HAP-1 (cell line): ENCODE results near the gene LYST.

ENCODE experiments used
- DNase-seq, 2 experiments: peaks; one replicate each; pipeline ENCODE4 v3.0.0-alpha.2; 2016 to 2020; ENCODE audit warnings: low spot score in 2 of 2
- H3K27me3 ChIP-seq: fragments of 250-450 bp; sonication (Bioruptor Pico); 2 replicates; pipeline ENCODE4 v1.5.1; 2020; ENCODE audit warnings: low read depth, mild to moderate bottlenecking, moderate library complexity
- H3K36me3 ChIP-seq: fragments of 250-450 bp; sonication (Bioruptor Pico); replicated peaks from 2 replicates; pipeline ENCODE4 v1.5.1; 2020; ENCODE audit warnings: mild to moderate bottlenecking
- H3K4me1 ChIP-seq: fragments of 250-450 bp; sonication (Bioruptor Pico); 2 replicates; pipeline ENCODE4 v1.5.1; 2020; ENCODE audit warnings: mild to moderate bottlenecking
- H3K4me3 ChIP-seq: fragments of 250-450 bp; sonication (Bioruptor Pico); 2 replicates; pipeline ENCODE4 v1.5.1; 2020; ENCODE audit warnings: mild to moderate bottlenecking, moderate library complexity
- H3K9me3 ChIP-seq: fragments of 250-450 bp; sonication (Bioruptor Pico); 2 replicates; pipeline ENCODE4 v1.5.1; 2020; ENCODE audit warnings: mild to moderate bottlenecking, moderate library complexity
- in situ Hi-C: fragments of 300-500 bp; cut with MboI; formaldehyde crosslinking; loops from 3 replicates; pipeline ENCODE4 v1.14.3; 2020; ENCODE audit warnings: low sequenced_read_pairs, inconsistent platforms, mixed read lengths

The LYST gene

DNA sequence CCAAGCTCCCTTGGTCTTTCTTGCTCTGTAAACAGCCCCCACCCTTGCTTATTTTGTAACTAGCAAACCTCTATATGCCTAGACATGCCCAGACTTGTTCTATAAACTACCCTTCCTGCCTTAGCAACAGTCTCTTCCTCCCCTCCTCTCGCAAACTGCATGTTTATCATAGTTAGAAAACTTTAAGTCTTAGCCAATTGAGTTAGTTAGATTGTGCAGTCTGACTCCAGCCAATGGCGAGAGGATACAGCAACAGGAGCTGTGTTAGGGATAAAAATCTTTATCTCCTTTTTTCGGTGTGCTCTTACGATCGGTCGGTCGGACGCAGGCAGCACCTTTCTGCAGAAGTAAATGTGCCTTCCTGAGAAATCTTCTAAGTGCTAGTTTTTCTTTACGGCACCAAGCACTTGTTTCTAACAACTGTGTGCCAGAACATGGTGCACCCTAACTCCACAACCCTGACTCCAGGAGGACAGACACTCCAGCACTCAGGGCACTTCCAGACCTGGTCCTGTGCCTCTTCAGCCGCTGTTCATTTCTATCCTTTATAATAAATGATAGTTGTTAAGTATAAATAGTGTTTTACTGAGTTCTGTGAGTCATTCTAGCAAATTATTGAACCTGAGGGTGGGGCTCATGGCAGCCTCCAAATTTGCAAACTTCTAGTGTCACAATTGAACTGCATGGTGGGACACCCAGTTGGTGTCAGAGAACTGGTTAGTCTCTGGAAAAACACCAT is 191.4 kb downstream of the LYST start:
- H3K36me3 ChIP-seq = no peaks in the 10 kb centered on the region
- H3K9me3 ChIP-seq = peaks cover 4% of the 10 kb centered on the region
- no peak for DNase-seq
- in situ Hi-C loops = no loop called here
- H3K4me1 ChIP-seq = no peaks in the 10 kb centered on the region
- no peak overlapping the region for H3K4me3 ChIP-seq
- no peaks in the 10 kb centered on the region for H3K27me3 ChIP-seq

DNA sequence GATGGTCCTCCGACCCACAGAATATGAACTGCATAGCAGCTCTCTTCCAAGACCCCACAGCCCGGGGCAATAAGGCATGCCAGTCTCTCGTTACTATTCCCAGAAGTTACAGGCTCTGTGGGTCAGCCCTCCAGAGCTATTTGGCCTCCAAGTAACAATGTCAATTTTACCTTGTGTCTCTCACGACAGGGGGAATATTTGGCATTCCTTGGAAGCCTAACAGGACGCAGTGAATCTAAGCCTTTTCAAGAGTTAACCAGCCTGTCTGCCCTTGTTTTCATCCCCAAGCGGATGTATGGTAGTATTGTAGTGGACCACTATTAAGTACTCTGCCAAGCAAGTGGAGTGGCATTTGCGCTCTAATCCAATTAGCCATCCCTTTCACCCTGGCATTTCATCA is 192.7 kb downstream of the LYST start:
- Histone ChIP-seq H3K9me3 (peaks cover 10% of the 10 kb centered on the region), H3K4me3 (no peak overlapping the region), H3K4me1 (no peaks in the 10 kb centered on the region), H3K36me3 (no peaks in the 10 kb centered on the region), H3K27me3 (no peaks in the 10 kb centered on the region)
- DNase-seq = no peak
- in situ Hi-C loops = no loop called here

DNA sequence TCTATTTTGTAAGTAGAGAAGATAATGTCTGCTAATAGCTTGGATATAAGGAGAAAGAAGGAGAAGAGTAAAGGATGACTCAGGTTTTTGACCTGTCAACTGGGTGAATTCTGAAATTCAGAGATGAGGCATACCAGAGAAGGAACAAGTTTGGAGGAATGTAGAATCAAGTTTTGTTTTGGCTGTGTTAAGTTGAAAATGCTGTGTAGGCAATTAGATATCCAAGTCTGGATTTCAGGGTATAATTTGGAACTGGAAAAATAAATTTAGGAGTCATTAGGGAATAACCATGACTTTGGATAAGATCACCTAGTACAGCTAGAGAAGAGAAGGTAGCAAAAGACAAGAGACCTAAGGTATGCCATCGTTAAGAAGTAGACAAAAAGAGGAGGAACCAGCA is 194.7 kb downstream of the LYST start:
- Histone ChIP-seq H3K36me3 (no peaks in the 10 kb centered on the region), H3K4me3 (no peak overlapping the region)

DNA sequence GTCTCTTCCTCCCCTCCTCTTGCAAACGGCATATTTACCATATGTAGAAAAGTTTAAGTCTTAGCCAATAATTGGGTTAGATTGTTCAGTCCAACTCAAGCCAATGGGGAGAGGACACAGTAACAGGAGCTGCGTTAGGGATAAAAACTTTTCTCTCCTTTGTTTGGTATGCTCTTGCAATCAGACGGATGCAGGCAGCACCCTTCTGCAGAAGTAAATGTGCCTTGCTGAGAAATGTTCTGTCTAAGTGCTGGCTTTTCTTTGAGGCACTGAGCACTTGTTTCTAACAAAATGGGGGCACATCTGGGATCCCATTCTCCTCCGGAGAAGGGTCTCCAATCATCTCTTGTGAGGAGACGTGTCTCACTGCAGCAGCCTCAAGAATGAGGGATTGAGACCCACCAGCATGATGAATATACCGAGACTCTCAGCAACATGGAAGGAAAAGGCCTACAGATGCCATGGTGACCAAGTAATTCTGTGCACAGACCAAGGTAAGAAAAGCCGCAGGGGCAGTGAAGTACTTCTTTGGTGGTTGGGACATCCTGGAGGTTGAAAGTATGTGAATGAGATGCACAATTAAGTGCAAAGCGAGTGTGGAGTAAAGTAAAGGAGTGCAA is 196.4 kb downstream of the LYST start:
- no peak for DNase-seq
- no peaks in the 10 kb centered on the region for H3K27me3 ChIP-seq
- peaks cover 10% of the 10 kb centered on the region for H3K9me3 ChIP-seq
- no peaks in the 10 kb centered on the region for H3K4me1 ChIP-seq
- no peaks in the 10 kb centered on the region for H3K36me3 ChIP-seq
- no peak overlapping the region for H3K4me3 ChIP-seq
- in situ Hi-C loops = no loop called here

More for the DNA sequence above, 194.7 kb downstream of the LYST start:
- Histone ChIP-seq H3K9me3 (peaks cover 10% of the 10 kb centered on the region), H3K4me1 (no peaks in the 10 kb centered on the region), H3K27me3 (no peaks in the 10 kb centered on the region)
- in situ Hi-C loops = no loop called here
- DNase-seq = no peak

DNA sequence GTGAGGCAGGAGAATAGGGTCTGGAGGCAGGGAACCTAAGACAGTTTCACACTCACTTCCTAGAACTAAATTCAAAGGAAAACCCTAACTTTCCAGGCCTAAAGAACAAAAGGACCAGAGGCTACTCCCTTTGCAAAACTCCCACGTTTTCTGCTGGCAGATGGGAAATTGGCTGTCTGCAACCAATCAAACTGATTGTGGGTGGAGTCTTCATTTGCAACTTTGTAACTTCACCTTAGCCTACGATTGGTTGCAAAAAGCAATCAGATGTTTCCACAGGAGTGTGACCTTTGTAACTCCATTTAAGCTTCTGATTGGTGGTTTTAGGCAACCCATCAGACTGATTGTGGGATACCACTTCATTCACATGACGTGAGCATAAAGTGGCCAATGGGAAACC is 197.4 kb downstream of the LYST start:
- in situ Hi-C loops = no loop called here
- H3K9me3 ChIP-seq = peaks cover 10% of the 10 kb centered on the region
- H3K4me3 ChIP-seq = no peak overlapping the region
- H3K4me1 ChIP-seq = no peaks in the 10 kb centered on the region
- DNase-seq = no peak
- no peaks in the 10 kb centered on the region for H3K27me3 ChIP-seq
- H3K36me3 ChIP-seq = no peaks in the 10 kb centered on the region

DNA sequence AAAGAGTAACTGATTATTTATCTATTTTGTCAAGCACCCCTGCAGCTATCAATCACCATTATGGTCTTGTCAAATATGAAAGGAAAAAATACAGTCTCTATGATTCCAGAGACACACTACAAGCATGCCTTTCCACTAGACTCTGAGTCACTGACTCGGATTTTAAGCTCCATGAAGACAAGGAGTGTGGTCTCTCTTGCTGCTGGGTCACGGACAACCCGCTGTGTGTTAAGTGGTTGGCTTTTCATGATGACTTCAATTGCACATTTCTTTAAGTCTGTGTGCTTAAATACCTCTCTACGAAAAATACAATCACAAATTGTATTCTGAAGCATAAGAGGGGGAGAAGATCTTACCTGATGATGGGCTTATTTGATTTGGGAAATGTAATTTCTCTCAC is 203.1 kb downstream of the LYST start:
- no peak overlapping the region for H3K4me3 ChIP-seq
- in situ Hi-C loops = no loop called here
- H3K27me3 ChIP-seq = no peaks in the 10 kb centered on the region
- H3K4me1 ChIP-seq = peaks cover 19% of the 10 kb centered on the region
- H3K9me3 ChIP-seq = no peaks in the 10 kb centered on the region
- DNase-seq = no peak
- no peaks in the 10 kb centered on the region for H3K36me3 ChIP-seq

DNA sequence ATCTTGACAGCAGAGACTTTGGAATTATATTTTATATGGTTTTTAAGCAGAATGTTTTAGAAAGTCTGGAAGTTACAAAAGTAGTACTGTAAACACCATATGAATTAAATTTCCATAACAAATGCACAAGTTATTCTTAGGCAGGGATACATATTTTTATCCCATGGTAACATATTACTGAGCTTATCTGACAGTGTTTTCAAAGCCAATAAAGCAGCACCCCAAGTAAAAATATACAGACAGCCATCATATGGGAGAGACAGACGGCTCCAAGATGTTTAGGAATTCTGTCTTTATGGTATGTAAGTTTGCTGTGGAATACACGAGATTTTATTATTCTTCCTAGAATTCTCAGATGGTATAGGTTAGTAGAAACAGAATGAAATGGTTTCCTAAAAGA is 205.1 kb downstream of the LYST start:
- in situ Hi-C loops = no loop called here
- DNase-seq = no peak
- no peaks in the 10 kb centered on the region for H3K36me3 ChIP-seq
- no peak overlapping the region for H3K4me3 ChIP-seq
- H3K9me3 ChIP-seq = no peaks in the 10 kb centered on the region
- peaks cover 29% of the 10 kb centered on the region for H3K4me1 ChIP-seq
- H3K27me3 ChIP-seq = no peaks in the 10 kb centered on the region

DNA sequence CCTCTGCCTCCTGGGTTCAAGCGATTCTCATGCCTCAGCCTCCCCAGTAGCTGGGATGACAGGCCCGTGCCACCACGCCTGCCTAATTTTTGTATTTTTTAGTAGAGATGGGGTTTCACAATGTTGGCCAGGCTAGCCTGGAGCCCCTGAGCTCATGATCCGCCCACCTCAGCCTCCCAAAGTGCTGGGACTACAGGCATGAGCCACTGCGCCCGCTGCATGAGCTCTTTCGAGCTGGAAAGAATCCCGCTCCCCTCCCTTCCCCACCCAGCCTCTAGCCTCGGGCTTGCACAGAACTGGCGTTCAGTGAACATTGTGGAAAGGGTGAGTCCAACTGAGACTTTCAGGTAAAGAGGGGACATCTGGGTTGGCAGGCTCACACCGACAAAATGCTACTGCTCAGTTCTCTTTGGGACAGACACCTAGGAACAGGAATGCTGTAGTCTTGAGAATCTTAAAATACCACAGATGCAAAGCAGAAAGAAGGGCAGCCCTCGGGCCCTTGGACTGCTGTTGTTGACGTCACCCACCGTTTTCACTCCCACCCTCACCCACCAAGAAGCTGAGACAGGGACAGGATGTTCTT is 207.4 kb downstream of the LYST start:
- Histone ChIP-seq H3K27me3 (no peaks in the 10 kb centered on the region), H3K36me3 (no peaks in the 10 kb centered on the region), H3K4me3 (no peak overlapping the region), H3K9me3 (0 out of 2 replicates have a peak, but pooled peaks cover 2% of the 10 kb centered on the region), H3K4me1 (peaks cover 40% of the 10 kb centered on the region)
- in situ Hi-C loops = no loop called here
- no peak for DNase-seq

DNA sequence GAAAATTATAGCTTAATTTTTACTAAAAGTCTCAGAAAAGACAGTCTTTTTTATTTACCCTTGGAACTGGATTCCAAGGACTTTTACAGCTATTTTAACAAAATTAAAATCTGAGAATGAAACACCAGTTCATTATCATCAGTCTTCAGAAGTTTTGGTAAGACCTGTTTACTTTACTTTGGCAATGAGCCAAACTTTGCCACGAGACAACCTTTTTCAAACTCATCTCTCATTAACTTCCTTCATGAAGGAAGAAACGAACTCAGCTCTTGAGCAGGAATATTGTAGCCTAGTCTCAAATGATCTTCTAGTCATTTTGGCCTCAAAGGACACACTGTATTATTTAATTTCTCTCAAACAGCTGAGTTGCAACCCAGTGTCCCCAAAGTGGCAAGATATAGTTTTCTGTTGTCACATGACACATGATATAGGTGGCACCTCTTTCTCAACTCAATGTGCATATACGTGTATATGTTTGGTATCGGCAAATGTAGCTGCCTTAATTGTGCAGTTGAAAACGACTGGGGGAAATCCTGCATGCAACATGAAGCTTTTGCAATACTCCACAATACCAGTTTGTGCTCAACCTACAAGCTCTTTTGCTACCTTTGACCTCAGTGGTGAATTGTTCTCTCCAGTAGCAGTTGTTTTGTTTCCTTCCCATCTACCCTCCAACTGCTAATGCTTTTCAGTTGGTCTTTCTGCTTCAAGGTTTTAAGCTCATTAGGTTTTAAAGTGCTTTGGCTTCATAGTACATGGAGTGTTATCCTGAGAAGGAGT is 208.8 kb downstream of the LYST start:
- 0 out of 2 replicates have a peak, but pooled peaks cover 2% of the 10 kb centered on the region for H3K9me3 ChIP-seq
- no peaks in the 10 kb centered on the region for H3K27me3 ChIP-seq
- peaks cover 40% of the 10 kb centered on the region for H3K4me1 ChIP-seq
- in situ Hi-C loops = no loop called here
- H3K36me3 ChIP-seq = no peaks in the 10 kb centered on the region
- no peak overlapping the region for H3K4me3 ChIP-seq
- DNase-seq = no peak

DNA sequence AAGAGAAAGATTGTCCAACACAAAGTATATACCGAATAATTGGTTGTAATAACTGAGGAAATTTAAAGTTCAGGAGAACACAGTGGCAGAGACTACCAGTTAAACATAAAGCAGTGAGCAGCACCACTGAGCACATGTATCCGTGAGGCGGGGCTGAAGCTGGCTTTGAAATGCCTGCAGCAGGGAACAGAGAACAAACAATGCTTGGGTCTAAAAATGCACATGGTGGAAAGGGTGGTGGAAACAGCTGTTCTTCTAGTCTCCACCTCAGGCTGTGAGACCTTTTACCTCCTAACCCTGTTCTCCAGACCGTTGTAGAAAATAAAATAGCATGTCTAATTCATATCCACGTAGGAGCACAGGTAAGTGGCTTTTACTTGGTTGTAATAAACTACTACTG is 209.4 kb downstream of the LYST start:
- H3K9me3 ChIP-seq = 0 out of 2 replicates have a peak, but pooled peaks cover 2% of the 10 kb centered on the region
- peak in 1 of 2 experiments; percentile 54 for DNase-seq
- H3K36me3 ChIP-seq = no peaks in the 10 kb centered on the region
- in situ Hi-C loops = no loop called here
- no peak overlapping the region for H3K4me3 ChIP-seq
- H3K4me1 ChIP-seq = peaks cover 36% of the 10 kb centered on the region
- H3K27me3 ChIP-seq = no peaks in the 10 kb centered on the region

DNA sequence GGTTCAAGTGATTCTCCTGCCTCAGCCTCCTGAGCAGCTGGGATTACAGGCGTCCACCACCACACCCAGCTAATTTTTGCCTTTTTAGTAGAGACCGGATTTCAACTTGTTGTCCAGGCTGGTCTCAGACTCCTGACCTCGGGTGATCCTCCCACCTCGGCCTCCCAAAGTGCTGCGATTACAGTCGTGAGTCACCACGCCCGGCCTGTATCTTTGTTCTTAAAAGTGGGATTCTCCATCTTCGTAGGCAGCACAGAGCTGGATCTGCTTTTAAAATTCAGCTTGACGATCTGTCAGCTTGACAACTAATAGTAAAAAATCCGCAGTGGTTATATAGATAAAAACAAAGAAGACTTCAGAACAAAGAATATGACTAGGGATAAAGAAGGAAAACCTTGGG is 214.3 kb downstream of the LYST start:
- Histone ChIP-seq H3K9me3 (0 out of 2 replicates have a peak, but pooled peaks cover 2% of the 10 kb centered on the region), H3K4me1 (peaks cover 27% of the 10 kb centered on the region), H3K27me3 (no peaks in the 10 kb centered on the region), H3K4me3 (no peak overlapping the region), H3K36me3 (no peaks in the 10 kb centered on the region)
- in situ Hi-C loops = no loop called here
- no peak for DNase-seq

DNA sequence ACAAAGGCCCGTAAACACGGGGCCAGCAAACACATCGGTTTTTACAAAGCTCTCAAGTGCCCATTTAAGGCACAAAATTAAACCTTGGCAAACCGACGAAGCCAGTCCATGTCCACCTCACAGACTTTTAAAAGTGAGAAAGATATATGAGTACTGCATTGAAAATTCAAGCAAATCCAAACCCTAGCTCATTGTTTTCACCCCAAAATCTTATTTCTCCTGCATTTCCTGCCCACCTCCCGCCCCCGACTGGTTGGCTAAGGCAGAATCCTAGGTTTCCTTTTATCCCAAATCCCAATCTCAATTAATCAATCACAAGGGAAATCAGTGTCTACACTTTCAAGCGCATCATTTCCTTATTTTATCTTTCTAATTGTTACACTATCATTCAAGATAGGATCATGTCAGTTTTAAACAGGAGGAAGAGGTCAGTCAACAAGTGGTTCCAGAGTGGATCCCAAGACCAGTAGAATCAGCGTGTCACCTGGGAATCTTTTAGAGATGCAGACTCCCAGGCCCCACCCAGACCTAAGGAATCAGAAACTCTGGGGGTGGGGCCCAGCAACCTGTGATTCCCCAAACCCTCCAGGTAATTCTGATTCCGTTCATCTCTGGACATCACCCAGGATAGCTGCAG is 215.4 kb downstream of the LYST start:
- Histone ChIP-seq H3K27me3 (no peaks in the 10 kb centered on the region), H3K9me3 (0 out of 2 replicates have a peak, but pooled peaks cover 2% of the 10 kb centered on the region), H3K36me3 (no peaks in the 10 kb centered on the region), H3K4me3 (no peak overlapping the region), H3K4me1 (peaks cover 18% of the 10 kb centered on the region)
- DNase-seq = no peak
- in situ Hi-C loops = no loop called here

DNA sequence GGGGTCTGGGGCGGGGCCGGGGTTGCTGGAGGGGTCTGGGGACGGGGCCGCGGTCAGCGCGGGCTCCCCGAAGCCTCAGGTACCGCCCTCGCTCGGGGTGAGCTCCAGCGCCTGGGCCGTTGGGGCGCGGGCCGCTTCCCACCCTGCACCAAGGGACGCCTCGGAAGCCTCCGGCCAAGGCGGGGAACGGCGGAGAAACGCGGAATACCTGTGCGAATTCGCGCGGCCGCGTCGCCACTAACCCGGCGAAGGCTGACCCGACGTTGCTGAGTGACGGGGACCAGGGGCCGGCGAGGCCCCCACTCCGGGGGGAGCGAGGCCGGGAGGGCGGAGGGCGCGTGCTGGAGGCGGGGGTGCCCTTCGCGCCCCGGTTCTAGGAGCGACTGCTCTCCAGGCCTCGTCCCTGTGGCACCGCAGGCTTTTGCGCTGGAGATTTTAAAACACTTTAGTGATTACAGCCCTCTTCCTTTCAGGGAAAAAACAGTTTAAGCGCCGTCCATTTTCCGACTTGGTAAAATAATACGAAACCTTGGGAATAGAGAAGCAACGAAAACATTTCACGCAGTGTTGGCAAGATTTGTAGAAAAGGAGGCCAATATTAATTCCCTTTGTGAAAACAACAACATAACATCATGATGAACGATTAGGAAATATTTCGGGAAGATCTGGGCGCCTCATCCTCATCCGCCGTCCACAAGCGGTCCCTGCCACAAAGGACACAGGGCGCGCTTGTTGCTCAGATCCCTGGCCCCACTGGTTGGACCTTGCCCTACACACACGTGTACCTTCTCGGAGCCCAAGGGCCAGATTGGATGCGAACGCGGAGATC is 216.2 kb downstream of the LYST start:
- peaks cover 11% of the 10 kb centered on the region for H3K4me1 ChIP-seq
- H3K9me3 ChIP-seq = 0 out of 2 replicates have a peak, but pooled peaks cover 2% of the 10 kb centered on the region
- no peaks in the 10 kb centered on the region for H3K27me3 ChIP-seq
- peak in 1 of 2 experiments; percentile 59 for DNase-seq
- no peaks in the 10 kb centered on the region for H3K36me3 ChIP-seq
- in situ Hi-C loops = no loop called here
- H3K4me3 ChIP-seq = peak overlapping the region; percentile 28
